WTC11 (cell line): Measurements from ENCODE around the gene AATK.

Source experiments
- CTCF ChIP-seq: fragments of 200-600 bp; IDR thresholded peaks from 2 replicates; pipeline ENCODE4 v1.8.0; 2022; ENCODE audit warnings: antibody characterized with exemption
- FOXK1 ChIP-seq: sonication (generic); formaldehyde crosslinking; IDR thresholded peaks from 2 replicates; pipeline ENCODE4 v1.8.0; 2022; ENCODE audit warnings: mild to moderate bottlenecking, moderate library complexity, missing genetic modification reagents
- FOXP4 ChIP-seq: sonication (generic); formaldehyde crosslinking; IDR thresholded peaks from 2 replicates; pipeline ENCODE4 v1.8.0; 2022; ENCODE audit warnings: mild to moderate bottlenecking, missing genetic modification reagents
- JUN ChIP-seq: sonication (generic); formaldehyde crosslinking; IDR thresholded peaks from 2 replicates; pipeline ENCODE4 v1.8.0; 2023; ENCODE audit warnings: mild to moderate bottlenecking, missing genetic modification reagents
- KAT7 ChIP-seq: sonication (generic); formaldehyde crosslinking; IDR thresholded peaks from 2 replicates; pipeline ENCODE4 v1.8.1; 2023; ENCODE audit warnings: missing genetic modification reagents, mild to moderate bottlenecking, borderline replicate concordance
- NR3C1 ChIP-seq: sonication (generic); formaldehyde crosslinking; conservative IDR thresholded peaks from 2 replicates; pipeline ENCODE4 v1.8.1; 2023; ENCODE audit warnings: low read depth, mild to moderate bottlenecking, missing genetic modification reagents
- RELA ChIP-seq: sonication (generic); formaldehyde crosslinking; IDR thresholded peaks from 2 replicates; pipeline ENCODE4 v1.8.1; 2022; ENCODE audit warnings: missing genetic modification reagents, mild to moderate bottlenecking, borderline replicate concordance

GRCh38 chr17:81075307-81075706 is 90.7 kb downstream of the AATK start:
- no peak for TF ChIP-seq NR3C1
- TF ChIP-seq CTCF = no peak
- TF ChIP-seq KAT7 = no peak
- TF ChIP-seq FOXK1 = no peak
- no peak for TF ChIP-seq FOXP4
- no peak for TF ChIP-seq JUN (CRISPR knock-in tag)
- TF ChIP-seq RELA (CRISPR knock-in tag) = no peak
